Stimulated activated CD4-positive, alpha-beta T cell treated with anti-CD3 and anti-CD28 coated beads, Interleukin-1b, Interleukin-23, amount 100 ng/mL, for 1 hour (primary cell): Measurements from ENCODE around the gene DCUN1D4.

Experiments
- DNase-seq, 2 donors: peaks; one replicate each; pipeline ENCODE4 v3.0.0-alpha.2; 2020; ENCODE audit warnings: low read depth in 2 of 2

The DCUN1D4 gene

DNA sequence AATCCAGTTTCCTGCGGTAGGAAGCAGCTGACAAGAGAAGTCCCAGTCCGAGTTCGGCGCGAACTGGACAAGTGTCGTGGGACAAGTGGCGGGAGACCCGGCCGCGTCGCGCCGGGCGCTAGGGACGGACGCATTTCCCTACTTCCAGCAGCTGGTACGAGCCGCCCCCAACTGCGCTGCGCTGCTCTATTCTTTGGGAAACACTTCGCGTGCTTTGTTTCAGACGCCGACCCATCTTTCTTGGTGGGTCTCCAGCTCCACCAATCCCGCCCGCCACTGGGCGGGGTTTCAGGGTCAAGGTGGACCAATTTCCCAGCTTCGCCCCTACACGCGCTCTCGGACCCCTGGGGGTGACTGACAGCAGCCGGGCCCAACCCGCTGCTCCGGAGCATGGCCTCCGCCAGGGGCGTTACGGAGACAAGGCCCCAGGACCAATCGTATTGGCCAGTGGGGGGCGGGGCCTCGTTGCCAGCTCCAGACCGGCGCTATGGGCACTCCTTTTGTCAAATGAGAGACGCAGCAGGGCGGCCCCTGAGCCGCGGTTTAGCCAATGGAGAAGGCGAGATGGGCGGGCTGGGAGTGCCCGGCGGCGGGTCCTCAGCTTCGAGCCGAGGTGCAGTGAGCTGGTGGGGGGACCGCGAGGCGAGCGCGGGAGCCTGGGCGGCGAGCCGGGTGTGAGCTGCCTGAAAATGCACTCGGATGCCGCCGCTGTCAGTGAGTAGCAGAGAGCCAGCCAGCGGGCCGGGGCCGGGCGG lies at the start of gene DCUN1D4:
TSS of gene DCUN1D4 (plus strand) at position 600 of the 755 bp plus-strand sequence. CDS start at position 690, 90 bp downstream.
- DNase-seq = peak; percentile 92 to 97

GRCh38 chr4:51820443-51821234 lies 22.3 kb upstream of the DCUN1D4 start:
- no peak for DNase-seq

DNA sequence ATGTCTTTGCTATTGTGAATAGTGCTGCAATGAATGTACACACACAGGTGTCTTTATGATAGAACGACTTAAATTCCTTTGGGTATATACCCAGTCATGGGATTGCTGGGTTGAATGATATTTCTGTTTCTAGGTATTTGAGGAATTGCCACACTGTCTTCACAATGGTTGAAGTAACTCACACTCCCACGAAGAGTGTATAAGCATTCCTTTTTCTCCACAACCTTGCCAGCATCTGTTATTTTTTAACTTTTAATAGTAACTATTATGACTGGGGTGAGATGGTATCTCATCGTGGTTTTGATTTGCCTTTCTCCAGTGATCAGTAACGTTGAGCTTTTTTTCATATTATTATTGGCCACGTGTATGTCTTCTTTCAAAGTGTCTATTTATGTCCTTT lies 17.6 kb upstream of the DCUN1D4 start:
- no peak for DNase-seq

DNA sequence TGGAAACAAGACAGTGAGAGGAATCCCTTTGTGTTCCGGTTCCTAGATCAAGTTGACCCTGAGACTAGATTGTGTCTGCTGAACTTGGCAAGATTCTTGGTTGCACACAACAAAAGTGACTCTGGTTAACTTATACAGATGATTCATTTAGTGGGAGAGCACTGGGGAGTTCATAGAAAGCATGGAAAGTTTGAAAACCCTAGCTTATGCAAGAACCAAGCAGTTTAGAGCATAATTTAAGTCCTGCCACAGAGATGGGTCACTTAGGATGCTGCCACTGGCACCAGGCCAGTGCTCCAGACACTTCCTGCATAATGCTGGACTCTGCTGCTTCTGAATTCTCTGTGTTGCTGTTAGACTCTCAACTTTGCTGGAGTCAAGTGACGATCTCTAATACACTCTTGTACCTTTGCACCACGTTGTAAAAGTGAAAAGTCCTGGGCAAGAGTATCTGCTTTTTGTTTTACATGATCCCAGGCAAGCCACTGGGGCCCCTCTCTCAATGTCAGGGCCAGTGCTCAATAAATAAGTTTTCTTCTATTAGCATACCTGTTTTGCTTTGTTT lies 12.7 kb upstream of the DCUN1D4 start:
- no peak for DNase-seq

DNA sequence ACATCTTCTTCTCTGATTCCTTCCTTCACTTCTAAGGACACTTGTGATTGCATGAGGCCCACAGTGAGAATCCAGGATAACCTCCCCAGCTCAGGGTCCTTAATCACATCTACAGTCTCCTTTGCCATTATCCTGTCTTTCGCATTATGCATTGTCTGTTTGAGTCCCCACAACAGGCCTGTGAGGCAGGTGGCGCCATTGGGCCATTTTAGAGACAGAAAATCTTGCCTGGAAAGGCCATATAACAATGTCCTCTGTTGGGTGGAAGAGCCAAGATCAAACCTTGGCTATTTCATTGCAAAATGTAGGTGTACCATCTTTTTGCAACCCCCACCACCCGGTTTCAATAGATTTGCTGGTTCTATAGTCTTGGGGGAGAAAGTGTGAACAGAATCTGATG lies 11.8 kb upstream of the DCUN1D4 start:
- peak in 1 of 2 donors; percentile 40 for DNase-seq

DNA sequence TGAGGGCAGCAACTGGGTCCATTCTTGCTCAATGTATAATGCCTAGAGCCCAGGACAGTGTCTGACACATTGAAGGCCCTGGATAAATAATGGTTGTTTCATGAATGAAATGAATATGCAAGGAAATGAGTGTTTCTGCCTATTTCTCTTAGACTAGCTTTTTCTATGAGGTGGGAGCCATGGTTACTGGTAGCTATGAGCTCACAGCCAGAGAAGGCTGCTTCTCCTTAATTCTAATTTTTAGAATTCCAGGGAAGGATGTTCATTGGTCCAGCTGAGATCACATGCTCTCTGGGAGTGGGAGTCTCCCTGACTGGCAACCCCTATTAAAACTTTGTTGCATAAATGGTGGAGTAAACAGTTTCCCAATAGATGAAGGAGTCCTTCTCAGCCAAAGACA lies 9.7 kb upstream of the DCUN1D4 start:
- DNase-seq = no peak

GRCh38 chr4:51835079-51835478 lies 7.9 kb upstream of the DCUN1D4 start:
- no peak for DNase-seq

GRCh38 chr4:51835855-51836254 lies 7.1 kb upstream of the DCUN1D4 start:
- no peak for DNase-seq

- DNase-seq = no peak
These were observed 6.4 kb upstream of the DCUN1D4 start for GRCh38 chr4:51836549-51836948.

DNA sequence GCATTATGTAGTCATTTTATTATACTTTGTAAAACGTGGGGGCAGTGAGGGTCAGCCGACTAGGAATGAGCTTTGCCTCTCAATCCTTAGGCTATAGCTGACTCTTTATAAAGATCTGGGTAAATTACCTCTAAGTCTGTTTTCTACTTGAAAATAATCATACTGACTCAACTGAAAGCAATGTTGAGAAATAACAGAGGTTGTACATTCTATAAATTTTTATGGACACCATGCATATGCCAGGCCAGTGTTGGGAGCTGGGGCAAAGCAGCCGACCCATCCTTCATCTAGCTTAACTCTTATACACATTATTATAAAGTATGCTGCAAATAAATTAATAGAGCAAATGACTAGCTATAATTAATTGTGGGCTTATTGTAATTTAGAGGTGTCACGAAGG lies 2.2 kb upstream of the DCUN1D4 start:
- DNase-seq = no peak

DNA sequence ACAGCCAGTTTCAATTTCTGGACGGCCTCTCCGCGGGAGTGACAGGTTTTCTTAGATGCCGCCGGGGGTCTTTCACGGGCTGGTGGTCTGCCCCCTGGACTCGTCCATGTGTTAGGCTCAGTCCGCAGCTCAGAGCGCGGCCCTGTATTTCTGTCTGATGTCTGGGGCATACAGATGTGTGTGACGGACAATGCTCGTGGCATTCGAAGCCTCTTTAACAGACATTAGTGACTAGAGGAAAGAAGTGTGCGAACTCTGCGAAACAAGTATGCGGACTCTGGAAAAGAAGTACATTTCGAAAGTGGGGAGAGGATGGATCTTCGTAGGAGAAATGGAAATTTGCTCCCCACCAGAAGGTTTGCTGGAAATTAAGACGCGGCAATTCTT lies 793 bp upstream of the DCUN1D4 start:
- no peak for DNase-seq

DNA sequence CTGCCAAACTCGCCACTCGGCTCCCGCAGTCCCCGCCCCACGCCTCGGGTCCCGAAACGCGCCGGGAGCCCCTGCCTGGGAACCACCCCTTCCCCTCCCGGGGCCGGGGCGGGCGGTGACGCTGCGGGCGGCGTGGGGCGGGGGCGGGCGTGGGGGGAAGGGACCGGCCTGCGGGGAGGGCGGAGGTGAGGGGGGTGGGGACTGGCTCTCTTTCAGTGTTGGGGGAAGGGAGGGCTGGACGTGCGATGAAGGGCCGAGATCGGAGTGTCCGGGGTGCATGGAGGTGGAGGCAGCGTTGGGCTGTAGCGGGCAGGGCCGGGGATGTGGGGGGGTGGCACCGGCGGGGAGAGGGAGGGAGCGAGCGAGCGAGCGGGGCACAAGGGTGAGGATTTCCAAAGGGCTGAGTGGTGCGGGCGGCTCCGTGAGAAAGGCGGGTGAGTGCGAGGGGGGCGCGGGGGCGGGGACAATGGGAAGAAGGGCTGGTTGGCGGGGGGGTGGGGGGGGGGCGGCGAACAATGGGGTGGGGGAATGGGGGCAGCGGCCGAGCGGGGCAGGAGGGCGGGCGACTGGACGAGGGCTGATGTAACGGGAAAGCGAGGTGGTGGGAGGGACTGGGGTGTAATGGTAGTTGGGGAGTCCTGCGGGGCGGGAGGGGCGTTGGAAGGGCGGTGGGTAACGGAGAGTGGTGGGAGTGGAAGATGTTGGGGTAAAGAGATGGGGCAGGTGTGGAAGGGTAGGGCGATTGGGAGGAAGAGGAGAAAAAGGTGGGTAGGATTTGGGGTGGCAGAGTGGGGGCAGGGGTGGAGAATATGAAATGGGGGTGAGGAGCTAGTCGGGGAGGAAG lies 578 bp downstream of the DCUN1D4 start:
- DNase-seq = peak in 1 of 2 donors; percentile 38

DNA sequence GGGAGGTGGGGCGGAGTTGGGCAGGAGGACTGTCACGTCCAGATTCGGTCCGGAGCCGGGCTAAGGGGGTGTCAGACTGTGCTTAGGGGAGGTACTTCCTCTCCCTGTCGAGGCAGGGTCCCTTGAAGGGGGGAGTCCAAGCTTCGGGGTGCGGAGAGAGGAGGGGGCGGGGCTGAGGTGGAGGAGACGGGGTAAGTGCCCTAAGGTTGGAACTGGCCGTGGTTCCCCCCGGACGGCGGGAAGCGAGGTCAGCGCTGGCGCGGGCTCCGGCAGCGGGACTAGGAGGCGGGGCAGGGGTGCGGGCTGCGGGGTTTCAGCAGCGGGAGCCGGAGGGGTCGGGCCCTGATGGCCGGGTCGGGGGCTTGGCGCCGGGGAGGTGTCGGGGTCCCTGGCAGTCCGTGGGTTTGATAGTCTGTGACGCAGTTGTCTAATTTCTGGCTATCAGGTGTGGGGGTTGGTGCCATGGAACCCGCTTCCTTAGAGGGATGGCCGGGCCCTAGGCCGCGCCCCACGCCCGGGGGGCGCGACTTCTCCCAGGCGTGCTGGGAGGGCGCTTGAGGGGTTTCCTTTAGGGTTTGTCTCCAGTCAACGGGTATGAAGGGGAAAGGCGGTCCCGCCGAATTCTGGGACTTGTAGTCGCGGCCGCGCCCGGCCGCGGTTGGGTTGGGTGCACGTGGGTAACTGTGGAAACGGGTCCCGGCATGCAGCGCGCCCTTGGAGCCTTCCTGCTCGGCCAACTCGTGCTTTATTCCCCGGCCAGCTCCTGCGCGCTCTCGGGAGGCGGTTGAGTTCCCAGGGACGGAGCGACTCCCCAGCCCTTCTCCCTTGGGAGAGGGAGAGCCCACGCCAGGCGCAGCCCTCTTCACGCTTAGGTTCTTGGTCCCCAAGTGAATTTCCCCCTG lies 1.5 kb downstream of the DCUN1D4 start:
- peak in 1 of 2 donors; percentile 59 for DNase-seq

GRCh38 chr4:51845055-51845426 lies 2.1 kb downstream of the DCUN1D4 start:
- no peak for DNase-seq

DNA sequence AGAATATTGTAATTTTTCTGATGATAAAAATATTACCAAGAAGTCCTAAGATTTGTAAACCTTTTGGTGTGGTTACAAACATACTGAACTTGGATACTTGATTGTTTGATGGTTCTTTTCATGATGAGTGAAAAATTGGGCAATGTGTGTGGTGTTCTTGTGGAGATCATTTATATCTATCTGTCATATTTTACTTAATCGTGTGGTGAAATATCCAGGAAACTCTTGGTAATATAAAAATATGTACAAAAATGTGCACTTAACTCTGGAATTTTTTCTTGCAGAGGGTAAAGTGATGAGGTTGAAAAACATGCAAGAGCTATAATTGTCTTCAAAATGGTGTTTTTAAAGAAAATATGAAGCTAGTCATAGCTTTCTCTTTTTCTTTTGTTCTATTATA lies 2.8 kb downstream of the DCUN1D4 start:
- no peak for DNase-seq

DNA sequence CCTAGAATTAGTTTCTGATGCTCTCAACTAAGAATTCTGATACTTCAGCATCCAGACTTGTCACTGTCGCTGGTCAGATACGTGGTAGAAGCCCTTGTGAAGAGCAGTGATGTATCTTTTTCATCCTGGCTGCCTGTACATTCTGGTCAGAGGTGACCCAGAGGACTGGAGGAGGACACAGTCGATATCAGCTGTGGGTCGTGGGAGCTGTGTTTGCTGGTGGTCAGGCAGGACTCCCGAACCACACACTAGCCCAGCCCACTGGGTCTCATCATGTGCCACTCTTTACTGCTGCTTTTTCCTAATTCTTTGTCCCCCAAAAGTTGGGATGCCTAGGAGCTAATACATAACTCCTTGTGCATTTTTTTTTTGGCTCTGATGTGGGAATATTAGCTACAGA lies 6.5 kb downstream of the DCUN1D4 start:
- DNase-seq = no peak

- DNase-seq = no peak
These were observed 7.3 kb downstream of the DCUN1D4 start for GRCh38 chr4:51850294-51850693.

GRCh38 chr4:51851090-51851936 lies 8.4 kb downstream of the DCUN1D4 start:
- DNase-seq = no peak

GRCh38 chr4:51851937-51852290 lies 9.0 kb downstream of the DCUN1D4 start:
- no peak for DNase-seq
